Endothelial cell of umbilical vein (primary cell): ENCODE data around the gene EGFL6. TPM values are rescaled to one million over a fixed set of nuclear protein-coding genes. Genes with fewer than 3 reads are reported as not detected.
"Not testable (repeated sequence)": the region's sequence is repeated elsewhere in the genome, so short reads cannot be mapped to it uniquely, and the experiment has no call there.

ENCODE experiments used
- BruUV-seq: library from RNA; stranded (reverse); fragments of 400-500 nt; replicated peaks from 2 replicates; lab custom pipeline; 2021; lab: Mats Ljungman, UMichigan
- CTCF ChIA-PET: fragments of 300-600, 350-600 bp; sonication (Branson Sonifier 250); formaldehyde crosslinking; loops from one replicate; lab custom pipeline; 2021; ENCODE audit warnings: antibody characterized with exemption, inconsistent platforms; lab: Charles Lee
- POLR2A ChIA-PET: fragments of 300-600, 350-600 bp; sonication (Branson Sonifier 250); formaldehyde crosslinking; loops from one replicate; lab custom pipeline; 2021; ENCODE audit warnings: antibody characterized with exemption, inconsistent platforms; lab: Charles Lee
- DNase-seq: peaks from one replicate; pipeline ENCODE4 v3.0.0-alpha.2; 2011; ENCODE audit warnings: low read depth, low spot score
- FAIRE-seq: peaks from 2 replicates; lab custom pipeline; 2011; peaks lifted over from hg19 to GRCh38; lab: Jason Lieb, UNC
- H2AFZ ChIP-seq: 2 replicates; pipeline ENCODE4 v1.6.0; 2012; ENCODE audit warnings: low read depth, low read length, control low read depth, inconsistent platforms
- H3K27ac ChIP-seq: 2 replicates; pipeline ENCODE4 v1.5.1; 2011; ENCODE audit warnings: low read depth, mild to moderate bottlenecking, control low read depth, low read length, moderate library complexity; ENCODE audit not compliant: insufficient read depth
- H3K27me3 ChIP-seq, 2 experiments: 2 replicates each; pipeline versions ENCODE4 v1.6.0 to v1.6.1; 2011; ENCODE audit warnings: low read length in 2 of 2, mixed read lengths in 1 of 2; ENCODE audit not compliant: control insufficient read depth in 2 of 2, insufficient read depth in 2 of 2
- H3K36me3 ChIP-seq, 2 experiments: 2 replicates in 1 of 2; 3 replicates in 1 of 2; pipeline ENCODE4 v1.5.1; 2011; ENCODE audit warnings: low read length in 2 of 2, mild to moderate bottlenecking in 1 of 2, moderate library complexity in 1 of 2; ENCODE audit not compliant: control insufficient read depth in 2 of 2, insufficient read depth in 2 of 2; ENCODE audit errors: extremely low read depth in 1 of 2
- H3K4me1 ChIP-seq: 3 replicates; pipeline ENCODE4 v1.5.1; 2011; ENCODE audit warnings: mild to moderate bottlenecking, low read length; ENCODE audit not compliant: control insufficient read depth, insufficient read depth; ENCODE audit errors: extremely low read depth
- H3K4me2 ChIP-seq: 2 replicates; pipeline ENCODE4 v1.6.1; 2011; ENCODE audit warnings: low read length, control low read depth, mixed read lengths; ENCODE audit not compliant: insufficient read depth
- H3K4me3 ChIP-seq, 3 experiments: fragments of 200-600 bp in 1 of 3; sonication (generic), shearing (Covaris generic) in 1 of 3; replicated peaks in 1 of 3; 2 replicates each; pipeline ENCODE4 v1.5.1; 2011 to 2016; ENCODE audit warnings: control low read depth in 3 of 3, low read length in 3 of 3, mild to moderate bottlenecking in 2 of 3, inconsistent platforms in 1 of 3, low read depth in 1 of 3, moderate library complexity in 1 of 3; ENCODE audit not compliant: insufficient read depth in 1 of 3
- H3K79me2 ChIP-seq: 2 replicates; pipeline ENCODE4 v1.6.0; 2012; ENCODE audit warnings: low read length, inconsistent platforms; ENCODE audit not compliant: control insufficient read depth, insufficient read depth
- H3K9ac ChIP-seq: replicated peaks from 2 replicates; pipeline ENCODE3; 2011; ENCODE audit warnings: low read length, control low read depth; ENCODE audit not compliant: insufficient read depth; ENCODE audit errors: extremely low read depth
- H3K9me1 ChIP-seq: replicated peaks from 3 replicates; pipeline ENCODE4 v1.6.0; 2011; ENCODE audit warnings: mild to moderate bottlenecking, low read length; ENCODE audit not compliant: control insufficient read depth, insufficient read depth; ENCODE audit errors: extremely low read depth
- H3K9me3 ChIP-seq: replicated peaks from 2 replicates; pipeline ENCODE4 v1.5.1; 2012; ENCODE audit warnings: low read length, inconsistent platforms; ENCODE audit not compliant: control insufficient read depth, insufficient read depth
- H4K20me1 ChIP-seq: replicated peaks from 2 replicates; pipeline ENCODE3; 2011; ENCODE audit warnings: mild to moderate bottlenecking, low read length; ENCODE audit not compliant: control insufficient read depth, insufficient read depth; ENCODE audit errors: extremely low read depth
- FOS ChIP-seq: IDR thresholded peaks from 2 replicates; pipeline ENCODE4 v1.6.1; 2011; ENCODE audit warnings: mild to moderate bottlenecking, low read length, moderate library complexity, borderline replicate concordance; ENCODE audit not compliant: insufficient read depth
- GATA2 ChIP-seq: IDR thresholded peaks from 2 replicates; pipeline ENCODE4 v1.7.0; 2011; ENCODE audit warnings: low read depth, mild to moderate bottlenecking, moderate library complexity, mixed read lengths, low read length; ENCODE audit not compliant: insufficient read length, insufficient read depth
- MYC ChIP-seq: IDR thresholded peaks from one replicate; pipeline ENCODE4 v1.6.1; 2011; ENCODE audit warnings: mild to moderate bottlenecking, low read depth, low read length
- POLR2AphosphoS5 ChIP-seq: IDR thresholded peaks from 2 replicates; pipeline ENCODE4 v1.6.1; 2012; ENCODE audit warnings: low read depth, mild to moderate bottlenecking, control low read depth, low read length, moderate library complexity; ENCODE audit not compliant: insufficient read depth
- dilution Hi-C: fragments of 300-500 bp; cut with MboI; formaldehyde crosslinking; loops from one replicate; pipeline ENCODE4 v1.15.0; 2019; ENCODE audit warnings: low sequenced_read_pairs; ENCODE audit not compliant: extremely low pct_ligation_motif_present
- intact Hi-C: fragments of 100-400 bp; cut with micrococcal nuclease; formaldehyde crosslinking; loops from one replicate; pipeline ENCODE4 v1.10.0; 2022
- polyA plus RNA-seq, 4 experiments: library from polyadenylated mRNA; depleted of rRNA in 3 of 4; stranded (reverse) in 3 of 4; unstranded in 1 of 4; fragments of >200 nt; gene quantifications; 2 replicates each; pipeline versions ENCODE4 v1.2.1 to v1.2.3, GENCODE V29; 2011 to 2012; ENCODE audit warnings: missing spikeins in 1 of 4
- total RNA-seq: library from RNA; stranded (reverse); gene quantifications from 2 replicates; pipeline ENCODE4 v1.2.3, GENCODE V29; 2021

EGFL6 gene
- total and polyA plus RNA-seq, 2 donors (not counting 3 experiments of a cell fraction or from before 2014, with no cell fraction given), result not detected

DNA sequence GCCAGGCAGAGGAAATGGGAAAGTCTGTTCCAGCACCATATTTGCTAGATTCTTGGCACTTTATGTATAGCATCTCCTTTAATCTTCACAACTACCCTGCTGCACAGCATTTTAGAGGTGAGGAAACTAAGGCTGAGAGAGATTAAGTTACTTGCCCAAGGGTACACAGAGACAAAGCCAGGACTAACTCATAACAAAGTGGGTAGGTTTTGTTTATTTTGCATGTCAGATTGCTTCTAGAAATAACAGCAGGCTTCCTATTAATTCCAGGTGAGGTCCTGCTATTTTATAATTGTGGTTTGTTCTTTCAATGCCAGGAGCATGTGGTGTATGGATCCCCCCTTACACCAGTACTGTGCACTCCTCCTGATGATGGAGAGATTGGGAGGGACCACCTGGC lies 98.5 kb downstream of the EGFL6 start:
- H3K79me2 ChIP-seq, result no peaks in the 10 kb centered on the region
- ChIA-PET POLR2A (no interaction called here), CTCF (no interaction called here)
- no peak overlapping the region for H2AFZ ChIP-seq
- H3K9ac ChIP-seq, result no peak overlapping the region
- TF ChIP-seq POLR2AphosphoS5 (no peak), GATA2 (no peak), FOS (no peak)
- no peaks in the 10 kb centered on the region for H3K9me3 ChIP-seq
- no TSS peak for BruUV-seq
- H3K4me3 ChIP-seq, result no peak overlapping the region
- no peak overlapping the region for H3K27ac ChIP-seq
- no peaks in the 10 kb centered on the region for H3K9me1 ChIP-seq
- H4K20me1 ChIP-seq, result no peaks in the 10 kb centered on the region
- FAIRE-seq (no peak), DNase-seq (no peak)
- intact Hi-C loops, result no loop called here
- no peaks in the 10 kb centered on the region for H3K36me3 ChIP-seq
- no peak overlapping the region for H3K4me2 ChIP-seq
- H3K27me3 ChIP-seq, result no peaks in the 10 kb centered on the region
- H3K4me1 ChIP-seq, result no peaks in the 10 kb centered on the region
- dilution Hi-C loops, result no loop called here

GRCh38 chrX:13669246-13669737 lies 99.9 kb downstream of the EGFL6 start:
- Histone ChIP-seq H3K36me3 (no peaks in the 10 kb centered on the region), H3K27me3 (no peaks in the 10 kb centered on the region), H3K9ac (no peak overlapping the region), H2AFZ (no peak overlapping the region), H3K79me2 (no peaks in the 10 kb centered on the region), H3K4me2 (no peak overlapping the region), H3K27ac (no peak overlapping the region), H3K4me1 (no peaks in the 10 kb centered on the region), H3K9me3 (no peaks in the 10 kb centered on the region), H3K9me1 (no peaks in the 10 kb centered on the region), H4K20me1 (no peaks in the 10 kb centered on the region), H3K4me3 (no peak overlapping the region)
- ChIA-PET CTCF (interaction anchor here (0.6 to 1.4 kb wide), 8 partner anchors 10 to 723 kb away, joined by 3 read pairs; partner anchors contain the start of gene RAB9A), POLR2A (no interaction called here)
- TF ChIP-seq FOS (peak; percentile 14), GATA2 (no peak), MYC (no peak)
- no TSS peak for BruUV-seq
- DNase-seq (peak; percentile 53), FAIRE-seq (peak; percentile 82)
- dilution Hi-C loops, result no loop called here
- intact Hi-C loops, result no loop called here

GRCh38 chrX:13669755-13670154 lies 100.4 kb downstream of the EGFL6 start:
- intact Hi-C loops, H3K79me2 ChIP-seq, H3K27ac ChIP-seq, H3K4me3 ChIP-seq, H3K9me1 ChIP-seq, H3K4me1 ChIP-seq, H4K20me1 ChIP-seq, DNase-seq, FAIRE-seq, dilution Hi-C loops, POLR2A ChIA-PET, H3K36me3 ChIP-seq, H3K27me3 ChIP-seq, BruUV-seq, H3K9me3 ChIP-seq, H2AFZ ChIP-seq, H3K9ac ChIP-seq, H3K4me2 ChIP-seq: not testable (repeated sequence)
- CTCF ChIA-PET, result interaction anchor here (0.6 to 1.4 kb wide), 6 partner anchors 11 to 163 kb away, joined by 3 read pairs; partner anchors contain the start of gene RAB9A
